HG02840 (cell line): Measurements from ENCODE around the gene CTCF.
A peak's percentile ranks its signal among the peaks of the same experiment; 100 is the strongest.

Experiments used
- ATAC-seq: cut with Tn5 transposase; IDR thresholded peaks from one replicate; pipeline ENCODE4 v1.9.1; 2021; ENCODE audit warnings: mild to moderate bottlenecking, moderate library complexity, moderate number of reproducible peaks; ENCODE audit not compliant: unreplicated experiment, low FRiP score

Gene CTCF

DNA sequence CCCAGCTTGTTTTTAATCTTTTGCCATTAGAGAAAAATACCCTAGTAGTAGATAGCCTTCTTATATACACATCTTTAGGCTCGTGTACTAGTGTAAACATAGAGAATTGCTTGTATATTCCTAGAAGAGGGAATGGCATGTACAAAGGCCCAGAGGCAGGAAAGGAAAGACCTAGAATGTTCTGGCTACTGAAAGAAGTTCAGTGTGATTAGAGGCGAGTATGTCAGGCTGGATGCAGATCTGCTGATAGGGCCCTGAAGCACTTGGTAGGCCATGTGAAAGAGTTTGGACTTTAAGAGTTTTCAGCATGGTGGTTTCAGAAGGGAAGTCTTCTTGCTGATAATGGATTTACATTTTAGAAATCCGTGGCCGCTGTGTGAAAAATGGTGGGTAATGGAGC, 17.4 kb downstream of the CTCF start:
- ATAC-seq: no peak

DNA sequence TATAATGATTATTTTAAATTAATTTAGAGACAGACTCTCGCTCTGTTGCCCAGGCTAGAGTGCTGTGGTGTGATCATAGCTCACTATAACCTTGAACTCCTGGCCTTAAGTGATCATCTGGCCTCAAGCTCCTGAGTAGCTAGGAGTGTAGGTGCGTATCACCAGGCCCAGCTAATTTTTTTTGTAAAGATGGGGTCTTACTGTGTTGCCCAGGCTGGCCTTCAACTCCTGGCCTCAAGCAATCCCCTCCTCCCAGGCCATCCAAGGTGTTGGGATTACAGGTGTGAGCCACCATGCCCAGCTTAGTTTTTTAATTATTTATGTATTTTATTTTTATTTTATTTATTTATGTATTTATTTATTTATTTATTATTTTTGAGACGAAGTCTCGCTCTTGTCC, 17.9 kb downstream of the CTCF start:
- ATAC-seq: no peak

DNA sequence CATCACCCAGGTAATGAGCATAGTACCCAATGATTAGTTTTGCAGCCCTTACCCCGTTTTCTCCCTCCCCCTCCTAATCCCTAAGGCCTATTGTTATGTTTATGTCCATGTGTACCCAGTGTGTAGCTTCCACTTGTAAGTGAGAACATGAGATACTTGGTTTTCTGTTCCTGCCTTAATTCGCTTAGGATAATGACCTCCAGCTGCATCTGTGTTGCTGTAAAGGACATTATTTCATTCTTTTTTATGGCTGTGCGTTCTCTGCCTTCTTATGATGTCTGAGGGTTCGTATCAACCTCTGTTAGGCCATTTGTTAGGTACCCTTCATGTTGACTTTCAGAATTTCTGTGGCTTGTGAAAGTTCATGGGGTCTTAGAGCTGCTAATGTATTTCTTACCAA, 31.0 kb downstream of the CTCF start:
- ATAC-seq: no peak

DNA sequence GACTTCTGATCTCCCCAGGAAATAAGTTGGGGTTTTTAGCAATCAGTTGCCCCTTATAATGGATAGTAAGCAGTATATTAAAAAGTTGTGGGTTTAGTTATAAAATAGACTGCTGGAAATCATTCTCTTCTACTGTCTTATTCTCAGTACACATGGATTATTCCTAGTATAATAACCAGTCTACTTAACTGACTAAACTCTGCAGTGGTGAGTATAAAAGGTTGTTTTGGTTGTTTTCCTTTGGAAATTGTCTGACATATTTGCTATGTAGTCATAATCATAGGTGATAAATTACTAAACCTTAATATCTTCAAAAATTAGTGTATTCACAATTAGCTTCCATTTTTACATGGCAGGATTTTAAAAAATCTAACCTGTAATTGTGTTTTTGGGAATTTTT, 31.4 kb downstream of the CTCF start:
- no peak for ATAC-seq

DNA sequence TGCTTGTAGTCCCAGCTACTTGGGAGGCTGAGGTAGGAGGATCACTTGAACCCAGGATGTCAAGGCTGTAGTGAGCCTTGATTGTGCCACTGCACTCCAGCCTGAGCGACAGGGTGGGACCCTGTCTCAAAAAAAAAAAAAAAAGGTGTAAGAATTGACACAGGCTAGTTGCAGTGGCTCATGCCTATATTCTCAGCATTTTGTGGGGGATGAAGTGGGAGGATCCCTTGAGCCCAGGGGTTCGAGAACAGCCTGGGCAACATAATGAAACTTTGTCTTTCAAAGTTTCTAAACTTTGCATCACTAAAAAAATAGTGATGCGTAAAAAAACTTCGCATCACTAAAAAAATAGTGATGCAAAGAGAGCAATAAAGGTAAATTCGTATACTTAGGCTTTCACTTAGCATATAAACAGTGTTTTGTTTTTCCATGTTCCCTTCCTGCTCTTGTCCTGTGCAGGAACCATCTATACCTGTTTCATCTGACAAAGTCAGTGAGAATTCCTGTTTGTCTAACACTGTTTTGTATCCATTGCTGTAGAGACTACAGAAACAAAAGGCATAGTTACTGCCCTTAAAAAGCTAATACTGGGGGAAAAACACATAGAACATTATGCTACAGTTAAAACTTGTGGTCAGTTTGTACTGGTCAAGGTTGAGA, 32.1 kb downstream of the CTCF start:
- no peak for ATAC-seq

DNA sequence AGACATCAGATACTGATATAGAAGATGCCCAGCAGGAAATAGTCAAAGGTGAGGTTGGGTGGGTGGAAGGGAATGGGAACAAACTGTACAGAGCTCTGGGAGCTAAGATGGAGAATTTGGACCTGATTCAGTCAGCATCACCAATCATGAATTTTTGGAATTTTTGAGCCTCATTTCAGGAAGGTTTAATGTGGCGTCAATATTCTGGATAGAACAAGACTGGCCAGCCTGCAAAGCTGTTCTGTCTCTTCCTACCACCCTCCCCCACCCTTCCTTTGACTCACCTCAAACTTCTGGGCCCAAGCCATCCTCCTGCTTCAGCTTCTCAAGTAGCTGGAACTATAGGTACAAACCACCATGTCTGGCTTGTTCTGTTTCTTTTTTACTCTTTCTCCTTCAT, 32.6 kb downstream of the CTCF start:
- no peak for ATAC-seq

DNA sequence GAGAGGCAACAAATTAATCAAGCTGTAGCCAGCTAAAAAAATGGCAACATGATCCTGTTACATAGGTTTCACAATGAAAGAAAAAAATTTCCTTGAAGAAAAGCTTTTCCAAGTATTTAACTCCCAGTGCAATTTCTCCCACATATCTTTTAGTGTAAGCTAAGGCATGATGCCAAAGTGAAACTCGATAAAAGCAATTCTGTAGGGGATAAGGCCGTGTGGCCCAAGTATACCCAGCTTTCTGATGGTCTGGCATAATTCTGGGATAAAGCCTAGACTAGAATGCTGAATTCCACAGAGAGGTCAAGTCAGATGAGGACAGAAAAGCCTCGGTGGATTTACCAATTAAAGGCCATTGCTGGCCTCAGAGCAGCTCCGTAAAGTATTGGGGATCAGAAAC, 36.2 kb downstream of the CTCF start:
- ATAC-seq: no peak

DNA sequence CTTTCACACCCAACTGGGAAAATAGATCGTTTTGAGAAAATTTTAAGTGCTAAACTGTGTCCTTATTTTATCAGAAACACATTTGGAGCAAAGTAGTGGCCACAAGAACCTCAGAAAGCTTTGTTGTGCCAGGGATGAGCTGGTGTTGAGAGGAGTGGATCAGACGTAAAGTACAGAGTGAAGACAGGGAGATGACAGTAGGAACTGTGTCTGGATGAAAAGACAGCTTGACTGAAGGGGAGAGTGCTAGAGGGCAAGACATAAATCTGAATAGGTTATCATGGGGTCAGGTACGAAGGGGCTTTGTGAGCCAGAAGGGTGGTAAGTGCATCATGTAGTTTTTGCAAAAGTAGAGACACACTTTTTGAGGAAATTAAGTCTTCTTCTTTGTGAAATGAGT, 43.3 kb downstream of the CTCF start:
- no peak for ATAC-seq

DNA sequence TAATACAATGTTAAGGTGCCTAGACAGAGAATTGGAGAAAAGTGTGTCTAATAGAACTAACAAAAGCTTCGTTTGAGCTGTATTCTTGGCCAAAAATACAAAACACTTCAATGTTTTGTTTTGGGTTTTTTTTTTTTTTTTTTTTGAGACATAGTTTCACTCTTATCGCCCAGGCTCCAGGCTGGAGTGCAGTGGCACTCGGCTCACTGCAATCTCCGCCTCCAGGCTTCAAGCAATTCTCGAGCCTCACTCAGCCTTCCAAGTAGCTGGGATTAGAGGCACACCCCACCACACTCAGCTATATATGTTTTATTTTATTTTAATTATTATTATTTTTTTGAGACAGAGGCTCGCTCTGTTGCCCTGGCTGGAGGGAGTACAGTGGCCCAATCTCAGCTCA, 44.3 kb downstream of the CTCF start:
- no peak for ATAC-seq

DNA sequence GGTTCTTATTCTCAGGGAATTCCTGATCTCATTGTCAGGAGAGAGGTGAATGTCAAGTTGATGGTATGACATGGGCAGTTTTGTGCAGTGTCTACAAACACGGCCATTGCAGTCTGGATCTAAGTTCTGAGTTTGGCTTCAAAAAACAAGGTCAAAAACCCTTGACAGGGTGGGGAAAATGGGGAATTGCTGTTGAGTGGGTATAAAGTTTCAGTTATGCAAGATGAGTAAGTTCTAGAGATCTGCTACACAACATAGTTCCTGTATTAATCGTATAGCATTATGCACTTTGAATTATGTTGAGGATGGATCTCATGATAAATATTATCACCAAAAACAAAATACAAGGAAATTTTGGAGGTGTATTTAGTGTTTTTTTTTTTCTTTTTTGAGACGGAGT, 46.0 kb downstream of the CTCF start:
- ATAC-seq: no peak

DNA sequence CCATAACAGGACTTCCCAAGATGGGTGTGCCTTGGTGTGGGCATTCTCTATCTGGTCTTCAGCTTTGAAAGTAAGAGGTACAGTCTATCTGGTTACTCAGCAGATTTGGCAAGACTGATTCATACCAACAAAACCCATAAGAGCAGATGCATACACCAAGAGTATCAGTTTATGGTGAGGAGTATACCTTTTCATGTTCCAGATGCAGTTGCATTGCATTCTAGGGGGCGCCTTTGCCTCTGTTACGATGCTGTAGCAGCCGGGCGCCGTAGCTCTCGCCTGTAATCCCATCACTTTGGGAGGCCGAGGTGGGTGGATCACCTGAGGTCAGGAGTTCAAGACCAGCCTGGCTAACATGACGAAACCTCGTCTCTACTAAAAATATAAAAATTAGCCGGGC, 51.5 kb downstream of the CTCF start:
- ATAC-seq: no peak

DNA sequence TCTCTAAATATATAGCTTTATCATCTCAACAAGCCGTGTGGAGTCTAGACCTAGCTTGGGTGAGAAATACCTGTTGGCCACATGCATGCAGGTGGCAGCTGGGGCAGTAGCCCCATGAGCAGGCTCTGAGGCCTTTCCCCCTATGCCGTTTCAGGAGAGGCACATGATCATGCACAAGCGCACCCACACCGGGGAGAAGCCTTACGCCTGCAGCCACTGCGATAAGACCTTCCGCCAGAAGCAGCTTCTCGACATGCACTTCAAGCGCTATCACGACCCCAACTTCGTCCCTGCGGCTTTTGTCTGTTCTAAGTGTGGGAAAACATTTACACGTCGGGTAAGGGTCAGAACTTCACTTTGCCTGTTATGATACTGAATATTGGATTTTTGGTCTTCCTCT, 65.9 kb downstream of the CTCF start:
- ATAC-seq: no peak

DNA sequence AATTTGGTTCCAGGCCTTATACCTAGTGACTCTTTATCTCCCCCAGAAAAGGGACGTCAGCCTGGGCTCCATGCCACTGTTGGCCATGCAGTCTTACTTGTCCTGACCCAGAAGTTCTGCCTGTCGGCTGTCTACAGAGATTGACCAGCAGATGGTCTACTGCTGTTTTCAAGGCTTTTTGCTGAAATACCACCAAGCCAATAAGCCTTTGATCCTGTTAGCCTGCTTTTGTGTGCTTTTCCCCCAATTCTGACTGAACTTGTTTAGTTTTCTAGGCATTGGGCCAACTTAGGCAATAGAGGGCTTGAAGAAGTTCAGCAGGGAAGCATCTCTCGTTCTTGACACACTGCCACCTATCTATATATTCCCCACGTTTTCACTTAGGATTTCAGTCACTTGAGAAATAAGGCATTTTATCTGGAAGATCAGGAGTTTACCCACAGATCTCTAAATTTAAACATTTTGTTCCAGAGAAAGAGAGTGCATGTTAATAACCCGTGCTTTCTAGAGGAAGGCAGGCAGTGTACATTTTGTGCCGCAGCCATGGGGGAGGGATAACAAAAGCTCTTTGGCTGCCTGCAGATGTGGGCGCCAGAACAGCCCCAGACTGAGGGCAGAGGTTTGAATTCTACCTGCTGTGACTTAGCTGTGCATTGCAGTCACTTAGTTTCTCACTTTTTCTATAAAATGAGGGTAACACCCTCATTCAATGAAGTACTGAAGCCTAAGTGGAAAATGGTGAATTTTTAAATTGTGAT, 70.3 kb downstream of the CTCF start:
- no peak for ATAC-seq

DNA sequence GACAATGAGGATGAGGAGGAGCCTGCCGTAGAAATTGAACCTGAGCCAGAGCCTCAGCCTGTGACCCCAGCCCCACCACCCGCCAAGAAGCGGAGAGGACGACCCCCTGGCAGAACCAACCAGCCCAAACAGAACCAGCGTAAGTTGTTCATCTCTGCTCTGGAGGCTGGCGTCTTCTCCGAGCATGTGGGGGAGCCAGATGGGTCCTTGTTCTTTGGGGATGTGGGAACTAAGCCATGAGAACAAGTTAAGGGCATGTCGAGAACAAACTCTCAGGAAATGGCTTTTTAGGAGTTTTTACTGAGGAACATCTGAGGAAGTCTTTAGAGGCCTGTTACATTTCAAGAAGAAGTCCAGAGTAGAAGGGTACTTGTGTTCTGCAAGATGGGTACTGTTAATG, 74.4 kb downstream of the CTCF start:
- no peak for ATAC-seq

DNA sequence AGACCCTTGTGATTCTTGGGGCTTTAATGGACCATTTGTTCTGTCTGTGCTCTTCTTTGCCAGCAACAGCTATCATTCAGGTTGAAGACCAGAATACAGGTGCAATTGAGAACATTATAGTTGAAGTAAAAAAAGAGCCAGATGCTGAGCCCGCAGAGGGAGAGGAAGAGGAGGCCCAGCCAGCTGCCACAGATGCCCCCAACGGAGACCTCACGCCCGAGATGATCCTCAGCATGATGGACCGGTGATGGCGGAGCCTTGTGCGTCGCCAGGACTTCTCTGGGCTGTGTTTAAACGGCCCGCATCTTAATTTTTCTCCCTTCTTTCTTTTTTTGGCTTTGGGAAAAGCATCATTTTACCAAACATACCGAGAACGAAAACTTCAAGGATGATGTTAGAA, 75.3 kb downstream of the CTCF start:
- ATAC-seq: no peak

DNA sequence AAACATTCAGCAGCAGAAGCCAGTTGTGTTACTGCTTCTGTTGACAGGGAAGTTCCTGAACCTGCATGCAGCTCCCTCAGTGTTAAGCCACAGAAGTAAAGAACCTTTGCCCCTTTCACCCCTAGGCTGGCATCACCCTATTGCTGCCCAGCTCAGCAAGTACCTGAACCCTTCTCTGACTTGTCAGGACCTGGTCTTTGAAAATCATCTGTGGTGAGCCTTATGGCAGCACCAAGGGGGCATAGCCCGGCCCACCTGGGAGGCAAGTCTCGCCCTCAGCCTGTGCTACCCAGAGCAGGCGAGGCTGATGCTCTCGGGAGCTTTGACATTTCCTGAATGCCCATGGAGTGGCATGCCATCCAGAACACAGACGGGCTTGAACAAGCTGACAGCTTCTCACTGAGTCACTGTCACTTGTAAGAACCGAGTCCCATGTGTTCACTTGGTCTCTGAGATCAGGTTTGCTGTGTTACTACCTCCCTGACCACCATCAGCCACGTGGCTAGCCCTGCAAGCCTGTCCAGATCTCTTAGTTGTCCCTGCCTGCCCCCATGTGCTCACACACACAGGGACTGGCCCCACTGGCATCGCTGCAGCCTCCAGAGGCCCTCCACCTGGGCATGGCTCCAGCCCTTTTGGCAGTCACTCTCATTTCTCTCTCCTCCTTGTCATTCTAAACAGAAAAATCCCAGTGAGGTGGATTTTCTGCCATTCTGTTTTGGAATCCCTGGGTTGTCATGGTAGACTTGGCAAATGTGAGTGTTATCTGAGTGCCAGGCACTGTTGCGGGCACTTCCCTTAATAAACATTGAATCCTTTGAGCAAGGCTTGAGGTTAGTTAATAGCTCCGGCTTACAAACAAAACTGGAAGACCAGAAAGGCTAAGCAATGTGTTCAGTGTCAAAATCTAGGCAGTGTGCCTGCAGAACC, 79.7 kb downstream of the CTCF start:
- ATAC-seq: no peak

DNA sequence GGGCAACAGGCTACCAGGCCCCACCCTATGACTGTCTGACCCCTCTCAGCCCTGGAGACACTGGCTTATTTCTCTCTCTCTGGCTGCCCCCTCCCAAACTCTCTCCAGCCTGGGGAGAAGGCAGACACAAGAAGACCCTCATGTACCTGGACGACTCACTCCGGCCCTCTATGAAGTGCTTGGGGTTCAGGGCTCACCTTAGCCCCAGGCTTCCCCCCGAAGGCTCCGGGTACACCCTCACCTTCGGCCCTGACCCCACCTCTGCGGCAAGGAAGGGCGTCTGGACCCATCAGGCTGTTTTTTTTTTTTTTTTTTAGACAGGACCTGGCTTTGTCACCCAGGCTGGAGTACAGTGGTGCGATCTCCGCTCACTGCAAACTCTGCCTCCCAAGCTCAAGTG, 81.7 kb downstream of the CTCF start:
- ATAC-seq: no peak

DNA sequence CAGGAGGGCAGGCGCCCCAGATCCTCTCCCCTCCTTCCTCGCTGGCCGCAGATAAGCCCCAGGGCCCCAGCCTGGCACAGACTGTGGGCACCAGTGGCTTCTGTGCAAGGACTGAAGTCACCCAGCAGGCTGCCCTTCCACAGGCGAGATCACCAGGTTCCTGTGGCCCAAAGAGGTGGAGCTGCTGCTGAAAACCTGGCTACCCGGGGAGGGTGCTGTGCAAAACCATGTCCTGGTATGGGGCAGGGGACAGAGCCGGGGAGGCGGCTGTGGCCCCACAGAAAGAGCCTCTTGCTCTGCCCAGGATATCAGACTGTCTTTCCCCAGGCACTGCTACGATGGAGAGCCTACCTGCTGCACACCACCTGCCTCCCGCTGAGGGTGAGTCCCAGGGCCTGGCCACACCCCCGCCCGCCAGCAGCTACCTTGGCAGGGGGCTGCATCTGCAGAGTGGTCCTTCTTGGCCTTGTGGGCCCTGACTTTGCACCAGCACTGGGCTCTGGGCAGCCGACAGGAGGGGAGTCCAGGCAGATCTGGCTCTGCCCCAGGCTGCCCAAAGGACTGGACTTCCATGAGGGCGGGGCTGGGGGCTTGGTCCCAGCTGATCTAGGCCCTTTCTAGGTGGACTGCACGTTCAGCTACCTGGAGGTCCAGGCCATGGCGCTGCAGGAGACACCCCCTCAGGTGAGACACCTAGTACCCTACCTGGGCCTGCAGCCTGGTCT, 83.2 kb downstream of the CTCF start:
- ATAC-seq: peak; percentile 7

DNA sequence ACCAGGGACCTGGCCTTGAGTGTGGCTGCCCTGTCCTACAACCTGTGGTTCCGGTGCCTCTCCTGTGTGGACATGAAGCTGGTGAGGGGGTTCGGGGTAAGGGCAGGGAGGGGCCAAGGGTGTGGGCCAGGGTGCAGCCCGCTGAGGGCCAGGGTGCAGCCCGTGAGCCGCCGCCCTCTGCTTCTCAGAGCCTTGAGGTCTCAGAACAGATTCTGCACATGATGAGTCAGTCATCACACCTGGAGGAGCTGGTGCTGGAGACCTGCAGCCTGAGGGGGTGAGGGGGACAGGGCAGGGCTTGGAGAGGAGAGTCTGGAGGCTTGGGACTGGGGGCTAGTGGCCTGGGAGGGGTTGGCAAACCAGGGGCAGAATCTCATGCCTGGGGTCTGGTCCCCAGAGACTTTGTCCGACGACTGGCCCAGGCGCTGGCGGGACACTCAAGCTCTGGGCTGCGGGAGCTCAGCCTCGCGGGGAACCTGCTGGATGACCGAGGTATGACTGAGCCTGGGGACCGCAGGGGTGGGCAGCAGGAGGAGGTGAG, 84.9 kb downstream of the CTCF start:
- ATAC-seq: no peak

DNA sequence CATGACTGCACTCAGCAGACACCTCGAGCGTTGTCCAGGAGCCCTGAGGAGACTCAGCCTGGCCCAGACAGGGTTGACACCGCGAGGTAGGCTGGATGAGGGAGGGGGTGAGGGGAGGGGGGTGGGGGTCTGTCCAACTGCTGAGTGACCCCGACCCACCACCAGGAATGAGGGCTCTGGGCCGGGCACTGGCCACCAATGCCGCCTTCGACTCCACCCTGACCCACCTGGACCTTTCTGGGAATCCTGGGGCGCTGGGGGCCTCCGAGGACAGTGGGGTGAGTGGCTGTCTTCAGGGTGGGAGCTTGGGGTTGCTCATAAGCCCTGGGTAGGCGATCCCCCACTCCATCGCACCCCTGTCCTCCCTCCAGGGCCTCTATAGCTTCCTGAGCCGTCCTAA, 85.4 kb downstream of the CTCF start:
- no peak for ATAC-seq
